ENCODE measurements around the gene MAPKAPK2.

- TF ChIP-seq EZH2 (optimal IDR thresholded peaks at IDR 0.05; ENCODE audit: low read depth, low read length) (no peak), CTCF (IDR thresholded peaks at IDR 0.05; ENCODE audit: low read length) (no peak), EZH2phosphoT487 (IDR thresholded peaks at IDR 0.05; ENCODE audit: low read length) (no peak)
These were observed 18.1 kb downstream of the MAPKAPK2 start for GRCh38 chr1:206702803-206703202.

All from MM.1S (cell line).